ENCODE results near the gene THEM4.
"Not testable (repeated sequence)": the region's sequence is repeated elsewhere in the genome, so short reads cannot be mapped to it uniquely, and the experiment has no call there.

The THEM4 gene

GRCh38 chr1:151860504-151861187 lies 48.7 kb downstream of the THEM4 start:
- Histone ChIP-seq H3K27me3 (ENCODE audit: control insufficient read depth in 1 of 2, insufficient read depth in 2 of 2, low read length in 2 of 2) (no peaks in the 10 kb centered on the region), H3K36me3 (ENCODE audit: control insufficient read depth in 1 of 2, insufficient read depth in 2 of 2, low read length in 2 of 2) (no peaks in the 10 kb centered on the region), H3K9ac (ENCODE audit: low read depth in 1 of 2, low read length in 2 of 2) (no peak overlapping the region), H3K4me3 (ENCODE audit: low read depth in 1 of 2, low read length in 2 of 2) (no peak overlapping the region), H3K27ac (ENCODE audit: low read depth, low read length) (no peak overlapping the region), H3K9me3 (ENCODE audit: control insufficient read depth in 1 of 2, low read length in 2 of 2) (no peaks in the 10 kb centered on the region), H3K4me1 (ENCODE audit: control insufficient read depth in 1 of 2, insufficient read depth in 2 of 2, low read length in 2 of 2) (no peaks in the 10 kb centered on the region)

GRCh38 chr1:151859891-151860293 lies 49.4 kb downstream of the THEM4 start:
- Histone ChIP-seq H3K36me3 (ENCODE audit: control insufficient read depth in 1 of 2, insufficient read depth in 2 of 2, low read length in 2 of 2) (no peaks in the 10 kb centered on the region), H3K9ac (ENCODE audit: low read depth in 1 of 2, low read length in 2 of 2) (no peak overlapping the region), H3K9me3 (ENCODE audit: control insufficient read depth in 1 of 2, low read length in 2 of 2) (no peaks in the 10 kb centered on the region), H3K27me3 (ENCODE audit: control insufficient read depth in 1 of 2, insufficient read depth in 2 of 2, low read length in 2 of 2) (no peaks in the 10 kb centered on the region), H3K4me3 (ENCODE audit: low read depth in 1 of 2, low read length in 2 of 2) (no peak overlapping the region), H3K4me1 (ENCODE audit: control insufficient read depth in 1 of 2, insufficient read depth in 2 of 2, low read length in 2 of 2) (no peaks in the 10 kb centered on the region), H3K27ac (ENCODE audit: low read depth, low read length) (no peak overlapping the region)

- Histone ChIP-seq H3K27me3 (ENCODE audit: control insufficient read depth in 1 of 2, insufficient read depth in 2 of 2, low read length in 2 of 2) (no peaks in the 10 kb centered on the region), H3K36me3 (ENCODE audit: control insufficient read depth in 1 of 2, insufficient read depth in 2 of 2, low read length in 2 of 2) (no peaks in the 10 kb centered on the region), H3K9ac (ENCODE audit: low read depth in 1 of 2, low read length in 2 of 2) (no peak overlapping the region), H3K27ac (ENCODE audit: low read depth, low read length) (no peak overlapping the region), H3K4me3 (ENCODE audit: low read depth in 1 of 2, low read length in 2 of 2) (no peak overlapping the region), H3K4me1 (ENCODE audit: control insufficient read depth in 1 of 2, insufficient read depth in 2 of 2, low read length in 2 of 2) (no peaks in the 10 kb centered on the region), H3K9me3 (ENCODE audit: control insufficient read depth in 1 of 2, low read length in 2 of 2) (no peaks in the 10 kb centered on the region)
These were observed 50.2 kb downstream of the THEM4 start for GRCh38 chr1:151858886-151859665.

DNA sequence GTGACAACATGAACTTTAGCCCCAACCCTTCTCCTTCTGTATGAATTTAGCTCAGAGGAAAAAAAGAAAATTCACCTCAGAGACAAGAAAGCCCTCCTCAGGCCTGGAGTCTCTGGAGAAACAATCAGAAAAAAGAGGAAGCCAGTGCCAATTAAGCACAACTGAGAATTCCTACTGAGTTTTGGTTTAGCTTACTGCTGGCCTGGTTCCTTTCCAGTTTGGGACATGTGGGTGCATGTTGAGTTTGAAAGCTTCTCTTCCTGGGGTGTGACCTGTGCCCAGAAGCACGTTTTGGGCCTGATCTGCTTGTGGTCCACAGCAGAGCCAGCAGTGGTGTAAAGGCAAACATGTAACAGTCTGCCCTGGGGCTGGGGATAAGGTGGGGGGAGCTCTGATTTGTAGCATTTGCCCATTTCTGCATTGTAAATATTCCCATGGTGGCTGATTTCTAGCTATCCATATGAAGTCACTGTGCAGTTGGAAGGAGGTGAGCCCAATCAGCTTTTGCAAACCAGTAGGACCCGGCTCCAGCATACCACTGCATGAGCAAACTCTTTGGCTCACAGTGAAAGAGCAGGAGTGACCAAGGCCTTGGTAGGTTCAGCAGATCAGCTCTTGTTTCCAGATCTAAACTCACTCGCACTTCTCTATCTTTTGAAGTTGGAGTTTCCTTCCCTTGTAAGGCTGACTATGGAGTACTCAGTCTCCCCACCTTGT lies 51.1 kb downstream of the THEM4 start:
- H3K9ac ChIP-seq (ENCODE audit: low read depth in 1 of 2, low read length in 2 of 2) = no peak overlapping the region
- no peaks in the 10 kb centered on the region for H3K27me3 ChIP-seq (ENCODE audit: control insufficient read depth in 1 of 2, insufficient read depth in 2 of 2, low read length in 2 of 2)
- H3K4me1 ChIP-seq (ENCODE audit: control insufficient read depth in 1 of 2, insufficient read depth in 2 of 2, low read length in 2 of 2) = no peaks in the 10 kb centered on the region
- no peaks in the 10 kb centered on the region for H3K9me3 ChIP-seq (ENCODE audit: control insufficient read depth in 1 of 2, low read length in 2 of 2)
- H3K27ac ChIP-seq (ENCODE audit: low read depth, low read length) = no peak overlapping the region
- H3K36me3 ChIP-seq (ENCODE audit: control insufficient read depth in 1 of 2, insufficient read depth in 2 of 2, low read length in 2 of 2) = no peaks in the 10 kb centered on the region
- no peak overlapping the region for H3K4me3 ChIP-seq (ENCODE audit: low read depth in 1 of 2, low read length in 2 of 2)

GRCh38 chr1:151855933-151856332 lies 53.4 kb downstream of the THEM4 start:
- Histone ChIP-seq H3K36me3 (ENCODE audit: control insufficient read depth in 1 of 2, insufficient read depth in 2 of 2, low read length in 2 of 2) (no peaks in the 10 kb centered on the region), H3K27me3 (ENCODE audit: control insufficient read depth in 1 of 2, insufficient read depth in 2 of 2, low read length in 2 of 2) (no peaks in the 10 kb centered on the region), H3K27ac (ENCODE audit: low read depth, low read length) (no peak overlapping the region), H3K9me3 (ENCODE audit: control insufficient read depth in 1 of 2, low read length in 2 of 2) (no peaks in the 10 kb centered on the region), H3K4me1 (ENCODE audit: control insufficient read depth in 1 of 2, insufficient read depth in 2 of 2, low read length in 2 of 2) (no peaks in the 10 kb centered on the region), H3K4me3 (ENCODE audit: low read depth in 1 of 2, low read length in 2 of 2) (no peak overlapping the region), H3K9ac (ENCODE audit: low read depth in 1 of 2, low read length in 2 of 2) (no peak overlapping the region)

GRCh38 chr1:151855516-151855915 lies 53.8 kb downstream of the THEM4 start:
- not testable (repeated sequence) for H3K4me3 ChIP-seq (ENCODE audit: low read depth in 1 of 2, low read length in 2 of 2); H3K27me3 ChIP-seq (ENCODE audit: control insufficient read depth in 1 of 2, insufficient read depth in 2 of 2, low read length in 2 of 2); H3K9ac ChIP-seq (ENCODE audit: low read depth in 1 of 2, low read length in 2 of 2); H3K27ac ChIP-seq (ENCODE audit: low read depth, low read length); H3K4me1 ChIP-seq (ENCODE audit: control insufficient read depth in 1 of 2, insufficient read depth in 2 of 2, low read length in 2 of 2); H3K36me3 ChIP-seq (ENCODE audit: control insufficient read depth in 1 of 2, insufficient read depth in 2 of 2, low read length in 2 of 2); H3K9me3 ChIP-seq (ENCODE audit: control insufficient read depth in 1 of 2, low read length in 2 of 2)

DNA sequence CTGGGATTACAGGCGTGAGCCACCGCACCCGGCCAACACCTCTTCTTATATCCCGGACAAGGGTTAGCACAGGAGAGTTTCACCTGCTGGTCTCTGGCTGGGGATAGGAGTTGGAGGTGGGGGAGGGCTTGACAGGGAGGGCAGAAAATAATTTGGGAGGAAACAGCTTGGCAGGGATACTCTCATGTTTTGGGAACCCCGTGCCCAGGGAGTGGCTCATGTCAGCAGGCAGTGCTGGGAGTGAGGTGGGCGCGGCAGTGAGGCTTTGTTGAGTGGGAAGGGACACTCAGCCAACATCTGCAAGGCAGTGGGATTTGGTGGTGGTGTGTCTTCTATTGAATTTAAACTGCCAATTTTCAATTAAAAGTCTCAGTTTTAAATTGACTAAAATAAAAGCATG lies 54.7 kb downstream of the THEM4 start:
- Histone ChIP-seq H3K36me3 (ENCODE audit: control insufficient read depth in 1 of 2, insufficient read depth in 2 of 2, low read length in 2 of 2) (no peaks in the 10 kb centered on the region), H3K4me1 (ENCODE audit: control insufficient read depth in 1 of 2, insufficient read depth in 2 of 2, low read length in 2 of 2) (no peaks in the 10 kb centered on the region), H3K4me3 (ENCODE audit: low read depth in 1 of 2, low read length in 2 of 2) (no peak overlapping the region), H3K27ac (ENCODE audit: low read depth, low read length) (no peak overlapping the region), H3K9me3 (ENCODE audit: control insufficient read depth in 1 of 2, low read length in 2 of 2) (no peaks in the 10 kb centered on the region), H3K27me3 (ENCODE audit: control insufficient read depth in 1 of 2, insufficient read depth in 2 of 2, low read length in 2 of 2) (no peaks in the 10 kb centered on the region), H3K9ac (ENCODE audit: low read depth in 1 of 2, low read length in 2 of 2) (no peak overlapping the region)

- H3K27ac ChIP-seq (ENCODE audit: low read depth, low read length) = no peak within 1 kb of the TSS
- H3K4me3 ChIP-seq (ENCODE audit: low read depth in 1 of 2, low read length in 2 of 2) = no peak within 1 kb of the TSS
- no peaks in the 10 kb centered on the region for H3K9me3 ChIP-seq (ENCODE audit: control insufficient read depth in 1 of 2, low read length in 2 of 2)
- H3K27me3 ChIP-seq (ENCODE audit: control insufficient read depth in 1 of 2, insufficient read depth in 2 of 2, low read length in 2 of 2) = no peaks in the 10 kb centered on the region
- no peak within 1 kb of the TSS for H3K9ac ChIP-seq (ENCODE audit: low read depth in 1 of 2, low read length in 2 of 2)
- H3K4me1 ChIP-seq (ENCODE audit: control insufficient read depth in 1 of 2, insufficient read depth in 2 of 2, low read length in 2 of 2) = no peaks in the 10 kb centered on the region
- H3K36me3 ChIP-seq (ENCODE audit: control insufficient read depth in 1 of 2, insufficient read depth in 2 of 2, low read length in 2 of 2) = no peaks in the 10 kb centered on the region
These were observed 55.8 kb downstream of the THEM4 start, which contains the start of gene THEM5 for GRCh38 chr1:151853411-151853943. THEM5 (minus strand) TSS chr1:151853712; CDS start chr1:151853565, 147 bp downstream.

DNA sequence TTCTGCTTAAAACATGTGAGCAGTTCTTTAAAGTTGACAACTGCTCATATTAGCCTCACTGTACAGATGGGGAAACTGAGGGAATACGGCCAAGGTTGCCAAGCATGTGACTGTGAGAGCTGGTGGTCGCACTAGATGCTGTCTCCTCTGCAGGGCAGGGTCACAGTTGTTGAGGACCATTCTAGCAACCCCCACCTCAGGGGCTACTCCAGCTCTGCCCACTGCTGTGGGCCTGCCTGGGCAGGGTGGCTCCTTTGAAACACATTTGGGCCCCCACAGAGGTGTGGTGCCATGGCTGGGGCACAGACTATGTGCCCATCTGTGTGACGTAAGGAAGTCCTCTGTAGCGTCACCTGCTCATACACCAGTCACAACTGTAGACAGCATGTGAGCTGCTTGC lies 56.6 kb downstream of the THEM4 start:
- Histone ChIP-seq H3K4me1 (ENCODE audit: control insufficient read depth in 1 of 2, insufficient read depth in 2 of 2, low read length in 2 of 2) (no peaks in the 10 kb centered on the region), H3K9ac (ENCODE audit: low read depth in 1 of 2, low read length in 2 of 2) (no peak overlapping the region), H3K36me3 (ENCODE audit: control insufficient read depth in 1 of 2, insufficient read depth in 2 of 2, low read length in 2 of 2) (no peaks in the 10 kb centered on the region), H3K4me3 (ENCODE audit: low read depth in 1 of 2, low read length in 2 of 2) (no peak overlapping the region), H3K27me3 (ENCODE audit: control insufficient read depth in 1 of 2, insufficient read depth in 2 of 2, low read length in 2 of 2) (no peaks in the 10 kb centered on the region), H3K27ac (ENCODE audit: low read depth, low read length) (no peak overlapping the region), H3K9me3 (ENCODE audit: control insufficient read depth in 1 of 2, low read length in 2 of 2) (no peaks in the 10 kb centered on the region)

- Histone ChIP-seq H3K27ac (ENCODE audit: low read depth, low read length) (no peak overlapping the region), H3K4me1 (ENCODE audit: control insufficient read depth in 1 of 2, insufficient read depth in 2 of 2, low read length in 2 of 2) (no peaks in the 10 kb centered on the region), H3K27me3 (ENCODE audit: control insufficient read depth in 1 of 2, insufficient read depth in 2 of 2, low read length in 2 of 2) (no peaks in the 10 kb centered on the region), H3K9ac (ENCODE audit: low read depth in 1 of 2, low read length in 2 of 2) (no peak overlapping the region), H3K4me3 (ENCODE audit: low read depth in 1 of 2, low read length in 2 of 2) (no peak overlapping the region), H3K36me3 (ENCODE audit: control insufficient read depth in 1 of 2, insufficient read depth in 2 of 2, low read length in 2 of 2) (no peaks in the 10 kb centered on the region), H3K9me3 (ENCODE audit: control insufficient read depth in 1 of 2, low read length in 2 of 2) (no peaks in the 10 kb centered on the region)
These were observed 57.4 kb downstream of the THEM4 start for GRCh38 chr1:151851886-151852285.
